ENCODE results near the gene DNM2. TPM values are rescaled to one million over a fixed set of nuclear protein-coding genes. Genes with fewer than 3 reads are reported as not detected.
A peak's percentile ranks its signal among the peaks of the same experiment; 100 is the strongest.

The DNM2 gene
- total RNA-seq, 1 experiment from 2014 or later: 46.6 TPM

DNA sequence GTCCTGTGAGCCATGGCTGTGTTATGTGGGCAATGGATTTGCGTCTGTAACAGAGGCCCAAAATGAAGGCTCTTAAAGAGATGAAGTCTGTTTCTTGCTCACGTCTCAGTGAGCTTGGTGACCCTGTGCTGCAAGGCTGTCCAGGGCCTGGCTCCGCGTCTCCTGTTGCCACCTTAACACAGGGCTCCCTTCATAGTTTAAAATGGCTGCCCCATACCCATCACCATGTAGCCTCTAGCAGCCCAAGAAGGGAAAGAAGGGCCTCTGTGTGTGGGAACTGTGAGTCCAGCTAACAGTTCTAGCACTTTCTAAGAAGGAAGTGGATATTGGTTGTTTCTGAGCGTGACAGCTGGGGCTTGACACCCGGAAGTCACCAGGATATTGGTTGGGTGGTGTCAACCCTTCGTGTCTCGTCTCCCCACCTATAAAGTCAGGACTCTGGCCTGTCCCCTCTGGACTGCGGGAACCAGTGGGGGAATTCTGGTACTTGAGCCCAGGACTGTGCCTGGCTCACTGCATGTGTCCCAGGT, 97.2 kb downstream of the DNM2 start:
- no peak for DNase-seq (ENCODE audit: low read depth)

DNA sequence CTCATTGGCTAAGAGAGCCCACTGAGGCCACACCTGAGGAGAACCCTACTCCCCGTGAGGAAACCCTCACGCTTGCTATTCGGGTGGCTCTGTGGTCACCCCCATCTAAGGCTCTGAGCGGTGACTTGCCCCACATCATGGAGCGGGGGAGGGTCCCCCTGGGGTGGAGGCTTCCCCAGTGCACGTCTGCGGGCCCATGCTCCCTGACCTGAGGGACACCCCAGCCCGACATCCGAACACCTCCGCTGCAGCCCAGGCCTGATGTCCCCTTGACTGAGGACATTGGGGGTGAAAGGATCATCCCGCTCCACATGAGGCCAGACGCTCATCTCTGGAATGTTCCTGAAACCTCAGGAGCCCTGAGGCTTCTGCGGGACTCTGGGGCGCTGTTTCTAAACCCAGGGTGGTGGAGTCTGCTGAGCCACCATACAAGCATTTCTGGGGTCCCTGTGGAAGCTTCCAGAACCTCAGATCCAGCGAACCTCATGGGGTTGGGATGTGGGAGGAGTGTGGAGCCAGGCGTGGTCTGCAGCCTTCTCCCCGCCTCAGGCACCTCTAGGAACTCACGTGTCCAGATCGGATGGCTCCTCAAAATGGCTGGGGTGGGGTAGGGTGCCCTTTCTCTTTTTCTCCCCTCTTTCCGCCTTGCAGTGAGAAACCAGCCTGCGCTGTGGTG, 98.2 kb downstream of the DNM2 start:
- peak; percentile 41 for DNase-seq (ENCODE audit: low read depth)

DNA sequence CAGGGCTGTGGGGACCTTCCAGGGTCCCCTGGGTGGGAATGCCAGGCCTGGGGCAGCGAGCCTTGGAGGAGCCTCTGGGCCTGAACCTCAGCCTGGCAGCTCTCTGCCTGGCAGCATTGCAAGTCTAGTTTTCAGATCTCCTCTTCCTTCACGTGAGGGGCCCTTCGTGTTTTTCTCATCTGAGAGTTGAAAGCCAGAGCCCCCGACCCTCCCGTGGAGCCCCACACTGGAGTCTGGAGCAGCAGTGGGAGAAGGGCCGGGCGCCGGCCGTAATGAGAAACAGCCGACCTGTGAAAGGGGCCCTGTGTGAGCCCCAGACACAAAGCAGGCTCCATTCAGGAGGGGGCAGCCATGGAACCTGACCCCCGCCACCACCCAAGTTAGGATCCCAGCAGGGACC, 98.8 kb downstream of the DNM2 start:
- no peak for DNase-seq (ENCODE audit: low read depth)

DNA sequence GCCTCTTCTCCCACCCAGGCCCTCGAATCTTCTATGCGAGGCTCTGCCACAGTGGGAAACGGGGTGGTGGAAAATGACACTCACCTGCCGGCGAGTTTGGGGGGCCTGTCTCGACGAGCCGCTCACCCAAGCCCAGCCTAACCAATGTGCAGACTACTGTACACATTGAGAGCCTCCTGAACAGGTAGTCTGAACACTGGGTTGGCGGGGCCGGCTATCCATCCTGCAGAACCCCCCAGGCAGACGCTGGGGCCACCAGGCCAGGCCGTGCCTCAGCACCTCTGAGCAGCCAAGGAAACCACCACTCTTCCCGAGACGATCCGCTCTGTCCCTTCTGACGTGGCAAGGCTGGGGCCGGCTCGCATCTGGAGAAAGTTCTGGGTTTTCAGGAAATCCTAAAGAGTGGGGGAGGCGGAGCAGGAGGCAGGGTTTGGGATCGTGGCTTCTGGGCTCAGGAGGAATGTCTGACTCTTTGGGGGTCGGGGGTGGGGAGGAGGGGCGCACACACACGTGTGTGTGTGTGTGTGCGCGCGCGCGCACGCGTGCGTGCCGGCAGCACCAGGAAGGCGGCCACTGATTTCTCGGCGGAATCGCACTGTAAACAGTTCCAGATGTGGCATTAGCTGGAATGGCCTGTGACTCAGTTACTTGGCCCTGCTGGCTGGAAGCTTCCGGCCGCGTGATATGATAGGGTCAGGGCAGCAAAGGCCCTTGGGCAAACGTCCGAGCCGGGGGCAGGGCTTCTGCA, 99.6 kb downstream of the DNM2 start:
- peak; percentile 96 for DNase-seq (ENCODE audit: low read depth)

DNA sequence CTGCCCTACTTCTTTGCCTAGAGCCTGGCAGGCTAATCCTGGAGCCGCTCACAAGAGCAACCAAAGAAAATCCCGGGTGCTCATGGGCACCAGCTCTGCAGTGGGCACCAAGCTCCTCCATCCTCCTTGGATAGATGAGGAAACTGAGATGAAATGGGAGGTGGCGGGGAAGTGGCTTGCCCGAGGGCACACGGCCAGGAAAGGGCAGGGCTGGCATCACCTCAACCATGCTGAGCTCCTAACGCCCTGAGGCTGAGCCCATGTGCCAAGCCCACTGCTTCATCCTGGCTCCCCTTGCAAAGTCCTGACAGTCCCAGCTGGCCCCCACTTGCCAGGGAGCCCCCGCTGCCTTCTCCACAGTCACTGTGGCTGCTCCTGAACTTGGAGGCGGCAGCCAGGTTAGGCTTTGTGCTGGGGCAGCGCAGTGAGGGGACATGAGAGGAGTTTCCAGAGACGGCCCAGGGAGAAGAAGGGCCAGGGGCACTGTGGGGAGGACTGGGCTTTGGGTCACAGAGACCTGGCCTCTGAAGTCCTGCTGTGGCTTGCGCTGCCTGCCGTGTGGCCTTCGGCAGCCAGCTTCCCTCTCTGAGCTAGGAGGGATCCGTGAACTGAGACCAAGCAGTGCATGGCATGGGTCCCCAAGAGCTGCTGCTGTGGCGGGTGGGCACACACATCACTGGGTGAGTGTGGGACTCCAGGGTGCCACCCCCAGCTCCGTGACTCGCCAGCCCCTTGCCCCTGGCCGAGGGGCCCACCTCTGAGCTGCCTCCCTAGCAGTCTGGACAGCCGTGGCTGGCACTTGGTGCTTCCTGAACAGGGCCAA, 100.6 kb downstream of the DNM2 start:
- peak; percentile 68 for DNase-seq (ENCODE audit: low read depth)

DNA sequence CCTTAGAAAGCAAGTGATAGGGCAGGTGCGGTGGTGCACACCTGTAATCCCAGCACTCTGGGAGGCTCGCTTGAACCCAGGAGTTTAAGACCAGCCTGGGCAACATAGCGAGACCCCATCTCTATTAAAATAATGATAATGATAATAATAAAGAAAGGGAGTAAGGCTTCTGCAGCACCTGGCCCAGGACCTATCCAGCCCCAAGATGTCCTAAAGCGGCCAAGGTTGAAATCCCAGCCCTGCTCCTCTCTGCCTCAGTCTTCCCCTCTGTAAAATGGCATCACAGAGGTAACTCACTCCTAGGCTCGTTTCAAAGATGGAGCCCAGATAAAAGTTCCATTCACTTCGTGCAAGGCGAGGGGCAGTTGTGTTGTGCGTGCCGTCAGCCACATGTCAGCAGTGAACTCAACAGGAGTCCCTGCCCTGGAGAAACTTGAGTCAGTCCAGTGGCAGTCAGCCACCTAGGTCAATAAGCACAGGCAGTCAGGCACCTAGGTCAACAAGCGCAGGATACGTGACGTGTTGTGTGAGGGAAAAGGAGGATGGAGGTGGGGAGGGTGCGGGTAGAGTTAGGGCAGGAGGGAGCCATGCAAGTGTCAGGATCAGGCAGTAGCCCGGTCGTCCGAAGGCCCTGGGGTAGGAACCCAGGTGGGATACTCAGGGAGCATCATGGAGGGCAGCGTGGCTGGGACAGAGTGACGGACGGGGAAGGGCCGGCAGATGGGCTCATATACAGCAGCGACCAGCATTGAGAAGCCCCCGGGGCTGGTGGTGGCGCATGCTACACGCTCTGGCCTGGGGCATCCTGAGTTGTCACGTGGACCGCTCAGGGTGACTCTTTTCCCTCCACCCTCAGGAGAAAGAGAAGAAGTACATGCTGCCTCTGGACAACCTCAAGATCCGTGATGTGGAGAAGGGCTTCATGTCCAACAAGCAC, 101.5 kb downstream of the DNM2 start:
- no peak for DNase-seq (ENCODE audit: low read depth)

DNA sequence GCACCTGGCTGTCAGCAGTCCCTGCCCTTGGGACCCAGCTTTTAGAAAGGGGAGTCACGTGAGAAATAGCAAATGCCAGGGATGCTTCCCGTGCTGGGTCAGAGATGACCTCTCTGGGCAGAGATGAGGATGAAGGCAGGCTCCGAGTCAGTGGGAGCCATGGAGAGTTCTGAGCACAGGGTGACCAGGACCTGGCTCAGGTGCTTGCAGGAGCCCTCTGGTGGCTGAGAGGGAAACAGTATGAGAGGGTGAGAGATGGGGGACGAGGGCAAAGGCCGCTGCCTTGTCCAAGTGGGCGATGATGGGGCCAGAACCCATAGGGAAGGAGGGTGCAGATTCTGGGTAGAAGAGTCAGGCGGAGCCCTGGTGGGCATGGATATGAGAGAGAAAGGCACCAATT, 102.3 kb downstream of the DNM2 start:
- no peak for DNase-seq (ENCODE audit: low read depth)

DNA sequence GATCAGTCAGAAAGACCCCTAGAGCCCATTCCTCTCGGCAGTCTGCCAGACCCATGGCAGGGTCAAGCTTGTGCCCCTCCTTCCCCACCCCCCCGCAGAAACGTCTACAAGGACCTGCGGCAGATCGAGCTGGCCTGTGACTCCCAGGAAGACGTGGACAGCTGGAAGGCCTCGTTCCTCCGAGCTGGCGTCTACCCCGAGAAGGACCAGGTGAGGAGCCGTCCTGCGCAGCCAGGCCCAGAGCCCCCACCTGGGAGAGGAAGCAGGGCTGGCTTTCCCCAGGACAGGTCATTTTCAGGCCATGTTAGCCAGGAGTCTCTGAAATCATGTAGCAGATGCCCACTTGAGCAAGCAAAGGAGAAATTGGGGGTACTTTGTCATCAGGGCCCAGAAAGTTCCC, 105.8 kb downstream of the DNM2 start:
- no peak for DNase-seq (ENCODE audit: low read depth)

DNA sequence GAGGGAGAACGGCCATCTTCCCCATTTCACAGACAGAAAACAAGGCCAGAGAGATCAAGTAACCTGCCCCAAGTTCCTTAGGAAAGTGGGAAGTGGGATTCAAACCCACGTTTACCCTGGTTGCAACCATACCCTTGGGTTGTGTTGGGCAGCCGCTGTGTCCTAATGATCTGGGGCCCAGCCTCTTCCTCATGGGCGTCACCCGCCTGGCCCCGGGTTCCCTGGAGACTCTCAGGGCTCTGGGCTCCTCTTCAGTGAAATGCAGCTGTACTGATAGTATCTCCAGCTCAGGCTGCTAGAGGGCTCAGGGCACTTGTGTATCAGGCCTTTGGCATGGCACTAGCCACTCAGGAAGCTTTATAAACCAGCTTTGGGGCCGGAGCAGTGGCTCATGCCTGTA, 108.4 kb downstream of the DNM2 start:
- no peak for DNase-seq (ENCODE audit: low read depth)

DNA sequence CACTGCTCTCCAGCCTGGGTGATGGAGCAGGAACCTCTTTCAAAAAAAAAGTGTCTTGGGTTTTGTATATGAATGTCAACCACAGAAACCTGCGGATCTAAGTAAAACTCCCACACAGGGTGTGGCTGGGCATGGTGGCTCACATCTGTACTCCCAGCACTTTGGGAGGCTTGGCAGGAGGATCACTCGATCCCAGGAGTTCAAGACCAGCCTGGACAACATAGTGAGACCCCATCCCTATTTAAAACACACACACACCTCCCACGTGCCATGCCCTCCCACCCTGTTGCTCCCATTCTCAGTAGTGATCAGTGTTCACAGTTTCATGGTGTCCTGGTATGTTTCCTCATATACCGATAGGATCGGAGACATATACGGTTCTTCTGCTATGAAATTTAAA, 109.0 kb downstream of the DNM2 start:
- no peak for DNase-seq (ENCODE audit: low read depth)

DNA sequence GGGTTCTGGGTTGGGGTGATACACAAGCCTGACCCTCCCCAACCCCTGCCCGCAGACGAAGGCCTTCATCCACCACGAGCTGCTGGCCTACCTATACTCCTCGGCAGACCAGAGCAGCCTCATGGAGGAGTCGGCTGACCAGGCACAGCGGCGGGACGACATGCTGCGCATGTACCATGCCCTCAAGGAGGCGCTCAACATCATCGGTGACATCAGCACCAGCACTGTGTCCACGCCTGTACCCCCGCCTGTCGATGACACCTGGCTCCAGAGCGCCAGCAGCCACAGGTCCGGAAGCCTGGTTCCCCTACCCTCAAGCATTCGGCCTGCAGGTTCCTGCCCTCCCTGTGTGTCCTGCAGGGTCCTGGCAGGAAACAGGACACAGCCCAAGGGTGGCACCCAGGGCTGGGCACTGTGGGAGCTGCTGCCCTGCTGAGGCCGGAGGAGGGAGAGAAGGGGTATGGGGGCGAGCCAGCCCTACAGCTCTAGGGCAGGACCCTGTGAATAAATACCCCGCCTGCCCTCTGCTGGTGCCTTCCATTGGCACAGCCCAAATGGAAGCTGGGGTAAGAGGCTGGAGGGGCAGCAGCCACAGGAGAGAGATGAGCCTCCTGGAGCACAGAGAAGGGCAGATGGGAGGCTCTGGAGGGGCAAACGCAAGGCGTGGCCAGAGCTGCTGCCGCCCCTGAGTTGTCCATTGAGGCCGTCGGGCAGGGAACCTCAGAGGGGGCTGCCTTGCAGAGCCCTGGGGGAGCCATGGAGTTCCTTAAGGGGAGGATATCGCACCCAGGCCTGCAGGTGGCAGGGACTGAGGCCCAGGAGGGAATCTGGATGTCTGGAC, 111.3 kb downstream of the DNM2 start:
- DNase-seq (ENCODE audit: low read depth): no peak

DNA sequence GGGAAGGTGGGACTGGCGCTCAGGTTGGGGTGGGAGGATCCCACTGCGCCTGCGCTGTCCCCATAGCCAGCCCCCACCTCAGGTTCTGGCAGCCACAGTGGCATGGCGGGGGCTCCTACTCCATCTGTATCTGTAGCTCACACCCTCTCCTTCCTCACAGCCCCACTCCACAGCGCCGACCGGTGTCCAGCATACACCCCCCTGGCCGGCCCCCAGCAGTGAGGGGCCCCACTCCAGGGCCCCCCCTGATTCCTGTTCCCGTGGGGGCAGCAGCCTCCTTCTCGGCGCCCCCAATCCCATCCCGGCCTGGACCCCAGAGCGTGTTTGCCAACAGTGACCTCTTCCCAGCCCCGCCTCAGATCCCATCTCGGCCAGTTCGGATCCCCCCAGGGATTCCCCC, 112.1 kb downstream of the DNM2 start:
- no peak for DNase-seq (ENCODE audit: low read depth)

DNA sequence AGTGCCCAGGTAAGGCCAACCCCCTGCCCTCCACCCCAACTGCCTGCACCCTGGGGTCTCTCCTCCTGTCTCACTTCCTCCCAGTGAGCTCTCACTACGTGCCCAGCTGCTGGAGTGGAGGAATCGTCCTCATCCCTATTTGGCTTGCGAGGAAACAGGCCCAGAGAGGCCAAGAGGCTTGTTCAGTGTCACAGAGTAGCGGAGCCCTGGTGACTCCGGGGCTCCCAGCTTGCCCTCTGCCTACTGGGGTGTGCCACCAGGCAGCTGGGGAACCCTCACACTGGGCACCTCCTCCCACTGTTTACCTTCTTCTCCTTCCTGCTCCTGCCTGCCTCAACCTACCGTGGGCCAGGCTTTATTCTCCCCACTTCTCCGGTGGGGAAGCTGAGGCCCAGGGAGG, 112.5 kb downstream of the DNM2 start:
- no peak for DNase-seq (ENCODE audit: low read depth)

DNA sequence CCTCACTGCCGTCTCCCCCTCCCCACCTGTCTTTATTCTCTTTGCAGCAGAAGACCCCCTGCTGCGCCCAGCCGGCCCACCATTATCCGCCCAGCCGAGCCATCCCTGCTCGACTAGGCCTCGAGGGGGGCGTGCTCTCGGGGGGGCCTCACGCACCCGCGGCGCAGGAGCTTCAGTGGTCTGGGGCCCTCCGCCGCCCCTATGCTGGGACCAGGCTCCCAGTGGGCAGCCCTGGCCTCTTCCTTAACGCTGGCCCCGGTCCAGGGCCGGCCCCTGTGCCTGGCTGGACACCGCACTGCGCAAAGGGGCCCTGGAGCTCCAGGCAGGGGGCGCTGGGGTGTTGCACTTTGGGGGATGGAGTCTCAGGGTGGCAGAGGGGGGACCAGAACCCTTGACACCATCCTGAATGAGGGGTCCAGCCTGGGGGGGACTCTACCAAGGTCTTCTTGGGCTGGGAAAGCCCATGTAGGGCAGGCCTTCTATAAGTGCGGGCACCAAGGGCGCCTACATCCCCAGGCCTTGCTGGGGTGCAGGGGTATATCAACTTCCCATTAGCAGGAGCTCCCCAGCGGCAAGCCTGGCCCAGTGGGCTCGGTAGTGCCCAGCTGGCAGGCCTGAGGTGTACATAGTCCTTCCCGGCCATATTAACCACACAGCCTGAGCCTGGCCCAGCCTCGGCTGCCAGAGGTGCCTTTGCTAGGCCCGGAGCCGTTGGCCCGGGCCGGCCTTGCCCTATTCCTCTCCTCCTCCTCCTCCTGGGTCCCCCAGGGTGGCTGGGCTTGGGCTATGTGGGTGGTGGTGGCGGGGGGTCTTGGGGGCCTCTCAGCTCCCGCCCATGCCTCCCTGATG, 113.3 kb downstream of the DNM2 start:
- no peak for DNase-seq (ENCODE audit: low read depth)

DNA sequence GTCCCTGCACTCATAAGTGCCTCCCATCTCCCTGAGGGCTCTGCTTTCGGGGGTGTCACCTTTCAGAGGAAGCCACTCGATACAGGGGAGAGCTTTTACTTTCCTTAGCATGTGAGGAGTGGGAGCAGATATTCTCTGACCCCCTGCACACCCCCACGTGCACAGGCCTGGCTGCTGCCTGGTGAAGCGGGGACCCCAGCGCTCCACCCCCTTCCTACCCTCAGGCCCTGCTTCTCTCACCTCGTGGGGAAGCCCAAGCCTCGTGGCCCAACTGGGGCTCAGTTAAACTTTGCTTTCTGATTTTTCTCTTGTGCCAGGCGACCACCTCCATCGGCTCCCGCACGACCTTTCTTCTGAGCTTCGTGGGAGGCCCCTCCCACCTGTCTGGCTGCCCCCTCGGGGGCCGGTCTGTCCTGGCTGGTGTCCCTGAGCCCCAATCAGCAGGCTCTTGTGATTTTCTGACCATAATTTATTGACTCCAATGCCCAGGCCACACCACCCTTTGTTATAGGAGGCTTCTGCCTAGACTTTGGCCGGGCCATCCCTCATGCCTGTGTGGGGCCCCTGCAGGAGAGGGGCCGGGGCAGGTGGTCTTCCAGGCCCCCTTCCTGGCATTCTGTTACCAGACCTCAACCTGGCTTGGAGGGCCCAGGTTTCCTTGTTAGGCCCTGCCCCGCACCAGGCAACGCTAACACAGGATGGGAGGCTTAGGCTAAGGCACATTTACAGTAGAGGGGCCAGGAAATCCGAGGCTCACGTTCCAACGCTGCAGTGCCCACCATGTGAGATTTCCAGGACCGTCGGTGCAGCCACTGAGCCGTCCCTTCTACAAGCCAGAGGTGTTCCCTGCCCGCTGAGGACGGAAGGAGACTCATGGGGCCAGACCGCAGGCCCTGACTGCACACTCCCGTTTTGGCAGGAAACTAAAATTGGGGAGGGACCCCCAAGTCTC, 114.4 kb downstream of the DNM2 start:
- DNase-seq (ENCODE audit: low read depth): no peak

DNA sequence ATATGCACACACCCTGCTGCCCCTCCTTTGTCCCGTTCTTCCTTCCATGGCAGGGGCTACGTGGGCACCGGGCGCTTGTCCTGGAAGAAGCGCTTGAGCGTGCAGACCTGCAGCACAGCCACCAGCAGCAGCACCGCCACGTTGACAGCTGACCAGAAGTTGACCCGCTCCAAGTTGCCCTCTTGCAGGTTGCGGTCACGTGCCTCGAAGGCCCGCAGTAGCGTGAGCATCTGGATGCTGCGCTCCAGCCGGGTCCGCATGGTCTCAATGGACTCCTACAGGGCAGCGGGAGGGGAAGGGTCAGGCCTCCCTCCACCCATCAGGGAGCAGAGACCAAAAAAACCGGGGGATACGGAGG, 115.0 kb downstream of the DNM2 start:
- no peak for DNase-seq (ENCODE audit: low read depth)

DNA sequence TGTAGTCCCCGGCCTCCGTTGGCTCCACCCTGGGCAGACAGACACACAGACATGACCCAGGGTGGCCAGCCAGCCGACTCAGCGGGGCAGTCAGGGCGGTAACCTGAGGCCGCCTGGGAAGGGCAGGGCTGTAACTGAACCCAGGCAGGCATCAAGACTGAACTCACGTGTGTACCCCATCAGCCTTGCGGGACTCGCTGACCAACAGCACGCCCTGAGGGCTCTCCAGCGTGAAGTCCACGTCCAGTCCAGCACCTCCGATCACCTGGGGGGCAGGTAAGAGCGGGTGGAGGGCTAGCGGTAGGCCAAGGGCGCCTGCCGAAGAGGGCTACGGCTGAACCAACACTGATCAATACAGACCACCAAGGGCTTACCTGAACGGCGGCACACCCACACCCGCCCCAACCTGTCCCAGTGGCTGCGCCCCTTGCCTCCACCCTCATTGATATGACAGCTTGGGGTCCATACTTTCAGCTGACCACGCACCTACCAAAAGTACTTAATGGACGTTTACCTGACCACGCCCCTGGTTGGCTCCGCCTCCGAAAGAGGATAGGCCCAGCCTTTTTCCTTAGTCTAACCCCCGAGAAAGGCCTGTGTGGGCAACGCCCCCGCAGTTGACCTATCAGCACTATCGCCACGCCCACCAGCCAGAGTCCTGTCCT, 117.3 kb downstream of the DNM2 start:
- DNase-seq (ENCODE audit: low read depth): no peak
